H9 (cell line): ENCODE measurements around the gene DYNLT4. TPM values are rescaled to one million over a fixed set of nuclear protein-coding genes. Genes with fewer than 3 reads are reported as not detected.

ENCODE experiments used
- DNase-seq: peaks from one replicate; pipeline ENCODE4 v3.0.0-alpha.2; 2017
- H2AFZ ChIP-seq: one replicate; pipeline ENCODE4 v1.6.1; 2013; ENCODE audit warnings: mild to moderate bottlenecking, low read length, control low read depth, moderate library complexity
- H2AK5ac ChIP-seq: 2 replicates; pipeline ENCODE4 v1.6.1; 2013; ENCODE audit warnings: low read length, control low read depth, mixed read lengths; ENCODE audit not compliant: insufficient read length
- H2BK120ac ChIP-seq: one replicate; pipeline ENCODE4 v1.6.1; 2013; ENCODE audit warnings: low read depth, mild to moderate bottlenecking, low read length, control low read depth, inconsistent platforms; ENCODE audit not compliant: poor library complexity, severe bottlenecking
- H2BK12ac ChIP-seq: 2 replicates; pipeline ENCODE4 v1.6.1; 2013; ENCODE audit warnings: low read length, control low read depth, mixed read lengths, low read depth; ENCODE audit not compliant: insufficient read length
- H2BK15ac ChIP-seq: 2 replicates; pipeline ENCODE4 v1.6.1; 2013; ENCODE audit warnings: low read depth, low read length, control low read depth
- H2BK20ac ChIP-seq: one replicate; pipeline ENCODE4 v1.6.1; 2013; ENCODE audit warnings: low read depth, mild to moderate bottlenecking, low read length, control low read depth, inconsistent platforms; ENCODE audit not compliant: poor library complexity, severe bottlenecking
- H2BK5ac ChIP-seq: 2 replicates; pipeline ENCODE4 v1.6.1; 2013; ENCODE audit warnings: low read length, control low read depth, mixed read lengths; ENCODE audit not compliant: insufficient read length
- H3K14ac ChIP-seq: 2 replicates; pipeline ENCODE4 v1.6.1; 2013; ENCODE audit warnings: low read length, control low read depth; ENCODE audit not compliant: insufficient read depth
- H3K18ac ChIP-seq: 2 replicates; pipeline ENCODE4 v1.6.1; 2013; ENCODE audit warnings: low read depth, mild to moderate bottlenecking, mixed read lengths, low read length, control low read depth; ENCODE audit not compliant: insufficient read length
- H3K23ac ChIP-seq: 2 replicates; pipeline ENCODE4 v1.6.1; 2013; ENCODE audit warnings: low read length, control low read depth, mixed read lengths, low read depth; ENCODE audit not compliant: insufficient read length
- H3K23me2 ChIP-seq: 2 replicates; pipeline ENCODE4 v1.6.1; 2013; ENCODE audit warnings: low read depth, mild to moderate bottlenecking, mixed read lengths, low read length, control low read depth; ENCODE audit not compliant: insufficient read length, poor library complexity, severe bottlenecking
- H3K27ac ChIP-seq: 2 replicates; pipeline ENCODE4 v1.5.1; 2013; ENCODE audit warnings: low read length, control low read depth, mixed read lengths, low read depth; ENCODE audit not compliant: insufficient read length
- H3K27me3 ChIP-seq: 2 replicates; pipeline ENCODE4 v1.6.1; 2013; ENCODE audit warnings: low read length, control low read depth, inconsistent platforms; ENCODE audit not compliant: insufficient read depth
- H3K4ac ChIP-seq: 2 replicates; pipeline ENCODE4 v1.6.1; 2013; ENCODE audit warnings: low read depth, mild to moderate bottlenecking, control low read depth, inconsistent platforms, low read length, moderate library complexity
- H3K4me1 ChIP-seq: 2 replicates; pipeline ENCODE4 v1.6.1; 2013; ENCODE audit warnings: low read length, control low read depth, inconsistent platforms; ENCODE audit not compliant: insufficient read depth
- H3K4me2 ChIP-seq: 2 replicates; pipeline ENCODE4 v1.6.1; 2013; ENCODE audit warnings: low read length, control low read depth, mixed read lengths; ENCODE audit not compliant: insufficient read length, insufficient read depth
- H3K56ac ChIP-seq: 2 replicates; pipeline ENCODE4 v1.6.1; 2013; ENCODE audit warnings: low read depth, mild to moderate bottlenecking, mixed read lengths, low read length, control low read depth; ENCODE audit not compliant: insufficient read length
- H3K79me1 ChIP-seq: 2 replicates; pipeline ENCODE4 v1.6.1; 2013; ENCODE audit warnings: low read depth, mild to moderate bottlenecking, moderate library complexity, low read length, control low read depth, inconsistent platforms; ENCODE audit not compliant: insufficient read depth, poor library complexity, severe bottlenecking
- H3K79me2 ChIP-seq: 2 replicates; pipeline ENCODE4 v1.6.1; 2013; ENCODE audit warnings: low read length, control low read depth, inconsistent platforms; ENCODE audit not compliant: insufficient read depth
- H3K9ac ChIP-seq: 2 replicates; pipeline ENCODE4 v1.6.1; 2013; ENCODE audit warnings: low read length, control low read depth, mixed read lengths; ENCODE audit not compliant: insufficient read length; ENCODE audit errors: extremely low read depth
- H3K9me3 ChIP-seq: one replicate; pipeline ENCODE4 v1.6.1; 2013; ENCODE audit warnings: low read depth, low read length, inconsistent platforms; ENCODE audit not compliant: control insufficient read depth
- H3T11ph ChIP-seq: one replicate; pipeline ENCODE4 v1.6.1; 2013; ENCODE audit warnings: mild to moderate bottlenecking, low read length, control low read depth, inconsistent platforms
- H4K20me1 ChIP-seq: one replicate; pipeline ENCODE4 v1.6.1; 2013; ENCODE audit not compliant: control insufficient read depth, insufficient read length, insufficient read depth
- H4K5ac ChIP-seq: 2 replicates; pipeline ENCODE4 v1.6.1; 2013; ENCODE audit warnings: low read depth, mild to moderate bottlenecking, mixed read lengths, low read length, control low read depth; ENCODE audit not compliant: insufficient read length
- H4K8ac ChIP-seq: replicated peaks from 2 replicates; pipeline ENCODE4 v1.6.1; 2013; ENCODE audit warnings: low read length, control low read depth, mixed read lengths, low read depth; ENCODE audit not compliant: insufficient read length
- H4K91ac ChIP-seq: 2 replicates; pipeline ENCODE4 v1.6.1; 2013; ENCODE audit warnings: low read depth, mild to moderate bottlenecking, moderate library complexity, mixed read lengths, low read length, control low read depth; ENCODE audit not compliant: insufficient read length
- H3K27ac Mint-ChIP-seq, 3 experiments: 2 replicates in 2 of 3; 3 replicates in 1 of 3; pipeline ENCODE4 v1.8.0; 2020 to 2021; ENCODE audit warnings: mixed read lengths in 3 of 3, mild to moderate bottlenecking in 1 of 3, moderate library complexity in 1 of 3
- H3K27me3 Mint-ChIP-seq: 2 replicates; pipeline ENCODE4 v1.8.0; 2021; ENCODE audit warnings: low read depth, mild to moderate bottlenecking, moderate library complexity, mixed read lengths
- H3K36me3 Mint-ChIP-seq, 3 experiments: 2 replicates in 2 of 3; 3 replicates in 1 of 3; pipeline ENCODE4 v1.8.0; 2020 to 2021; ENCODE audit warnings: low read depth in 3 of 3, mixed read lengths in 3 of 3; ENCODE audit not compliant: insufficient read depth in 1 of 3
- H3K4me1 Mint-ChIP-seq, 2 experiments: 2 replicates each; pipeline ENCODE4 v1.8.0; 2020; ENCODE audit warnings: mixed read lengths in 2 of 2
- H3K4me3 Mint-ChIP-seq, 2 experiments: 2 replicates in 1 of 2; 3 replicates in 1 of 2; pipeline ENCODE4 v1.8.0; 2020 to 2021; ENCODE audit warnings: mild to moderate bottlenecking in 2 of 2, mixed read lengths in 2 of 2, moderate library complexity in 1 of 2
- H3K9me3 Mint-ChIP-seq, 2 experiments: 2 replicates in 1 of 2; 3 replicates in 1 of 2; pipeline ENCODE4 v1.8.0; 2020; ENCODE audit warnings: mild to moderate bottlenecking in 2 of 2, mixed read lengths in 2 of 2, moderate library complexity in 1 of 2
- whole genome bisulfite sequencing: extraction: QIAGEN DNeasy Blood & Tissue Kit; methylation state at CpG from one replicate; pipeline ENCODE4 v1.1.7; 2013; ENCODE audit warnings: missing lambda C conversion rate, low lambda C conversion rate, mixed read lengths; ENCODE audit not compliant: insufficient read length; ENCODE audit errors: extremely low coverage; 5-methylcytosine and 5-hydroxymethylcytosine counted together
- total RNA-seq: library from RNA; stranded (reverse); gene quantifications from 2 replicates; pipeline ENCODE4 v1.2.1, GENCODE V29; 2021
- TF ChIP-seq, protein P1 (sequence below): fragments of 200-600 bp; sonication (generic); conservative IDR thresholded peaks from 3 replicates; pipeline ENCODE4 v1.8.0; 2021; ENCODE audit warnings: antibody characterized with exemption, mild to moderate bottlenecking

DYNLT4 gene
- total RNA-seq, 1 experiment from 2014 or later = not detected

DNA sequence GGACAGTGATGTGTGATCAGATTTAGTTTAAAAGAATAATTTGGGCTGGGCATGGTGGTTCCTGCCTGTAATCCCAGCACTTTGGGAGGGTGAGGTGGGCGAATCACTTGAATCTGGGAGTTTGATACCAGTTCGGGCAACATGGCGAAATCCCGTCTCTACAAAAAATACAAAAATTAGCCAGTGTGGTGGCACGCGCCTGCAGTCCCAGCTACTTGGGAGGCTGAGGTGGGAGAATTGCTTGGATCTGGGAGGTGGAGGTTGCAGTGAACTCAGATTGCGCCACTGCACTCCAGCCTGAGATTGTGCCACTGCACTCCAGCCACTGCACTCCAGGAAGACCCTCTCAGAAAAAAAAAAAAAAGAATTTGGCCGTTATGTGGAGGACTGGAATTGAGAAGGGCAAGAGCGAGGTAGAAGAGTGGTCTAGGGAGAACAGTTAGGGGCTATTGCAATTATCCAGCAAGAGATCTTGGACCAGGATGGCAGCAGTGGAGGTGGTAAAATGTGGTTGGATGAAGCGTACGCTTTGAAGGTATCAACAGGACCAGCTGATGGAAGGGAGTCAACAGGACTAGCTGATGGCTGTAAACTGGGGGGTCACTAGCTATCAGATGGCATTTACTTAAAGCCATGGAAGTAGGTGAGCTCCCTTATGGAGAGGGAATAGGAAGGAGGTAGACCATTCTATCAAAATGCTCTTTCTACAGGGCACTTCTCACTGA lies 10.8 kb upstream of the DYNLT4 start:
- Histone ChIP-seq H3K18ac (no peak overlapping the region), H3K4me2 (no peak overlapping the region), H4K5ac (no peak overlapping the region), H3K27ac (no peak overlapping the region), H3K9me3 (no peaks in the 10 kb centered on the region), H3K4ac (no peak overlapping the region), H4K20me1 (no peaks in the 10 kb centered on the region), H2BK120ac (no peak overlapping the region), H2AK5ac (no peak overlapping the region), H2BK5ac (no peak overlapping the region), H2BK20ac (no peak overlapping the region), H3K4me1 (no peaks in the 10 kb centered on the region; the same call in 1 of the 2 replicates), H3K56ac (no peak overlapping the region), H3K14ac (no peak overlapping the region), H3K27me3 (no peaks in the 10 kb centered on the region), H3K79me2 (no peaks in the 10 kb centered on the region), H2AFZ (no peak overlapping the region), H3K9ac (no peak overlapping the region), H4K8ac (no peak overlapping the region), H3K79me1 (no peaks in the 10 kb centered on the region), H3K23ac (no peak overlapping the region), H3T11ph (no peak overlapping the region), H2BK12ac (no peak overlapping the region), H2BK15ac (no peak overlapping the region), H4K91ac (no peak overlapping the region), H3K23me2 (peaks cover 12% of the 10 kb centered on the region)
- peaks cover 24 to 33% of the 10 kb centered on the region in 2 experiments for H3K4me1 Mint-ChIP-seq
- no peak for DNase-seq
- no CpG with 5 or more reads among the region's 11 CpGs for WGBS
- TF ChIP-seq, protein P1, sequence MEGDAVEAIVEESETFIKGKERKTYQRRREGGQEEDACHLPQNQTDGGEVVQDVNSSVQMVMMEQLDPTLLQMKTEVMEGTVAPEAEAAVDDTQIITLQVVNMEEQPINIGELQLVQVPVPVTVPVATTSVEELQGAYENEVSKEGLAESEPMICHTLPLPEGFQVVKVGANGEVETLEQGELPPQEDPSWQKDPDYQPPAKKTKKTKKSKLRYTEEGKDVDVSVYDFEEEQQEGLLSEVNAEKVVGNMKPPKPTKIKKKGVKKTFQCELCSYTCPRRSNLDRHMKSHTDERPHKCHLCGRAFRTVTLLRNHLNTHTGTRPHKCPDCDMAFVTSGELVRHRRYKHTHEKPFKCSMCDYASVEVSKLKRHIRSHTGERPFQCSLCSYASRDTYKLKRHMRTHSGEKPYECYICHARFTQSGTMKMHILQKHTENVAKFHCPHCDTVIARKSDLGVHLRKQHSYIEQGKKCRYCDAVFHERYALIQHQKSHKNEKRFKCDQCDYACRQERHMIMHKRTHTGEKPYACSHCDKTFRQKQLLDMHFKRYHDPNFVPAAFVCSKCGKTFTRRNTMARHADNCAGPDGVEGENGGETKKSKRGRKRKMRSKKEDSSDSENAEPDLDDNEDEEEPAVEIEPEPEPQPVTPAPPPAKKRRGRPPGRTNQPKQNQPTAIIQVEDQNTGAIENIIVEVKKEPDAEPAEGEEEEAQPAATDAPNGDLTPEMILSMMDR = no peak
- H3K27me3 Mint-ChIP-seq = no peaks in the 10 kb centered on the region
- H3K36me3 Mint-ChIP-seq = peaks cover 0 to 5% (median 2%) of the 10 kb centered on the region in 3 experiments; a peak in 2 of 7 replicates
- H3K9me3 Mint-ChIP-seq = no peaks in the 10 kb centered on the region; a peak in 1 of 5 replicates
- peak overlapping the region in 1 of 3 experiments; percentile 1; a peak in 2 of 7 replicates for H3K27ac Mint-ChIP-seq
- H3K4me3 Mint-ChIP-seq = 0 out of 5 replicates have a peak overlapping the region, but pooled peaks of 1 of the 2 experiments have one; percentile 30
